ENCODE measurements around the gene GHRHR. TPM values are rescaled to one million over a fixed set of nuclear protein-coding genes. Genes with fewer than 3 reads are reported as not detected.
A peak's percentile ranks its signal among the peaks of the same experiment; 100 is the strongest.

GHRHR gene
- total and polyA plus RNA-seq, 9 of the 15 experiments (the other 6 are each of a cell fraction or from before 2014, with no cell fraction given) = not detected

GRCh38 chr7:30934225-30934624 is 29.5 kb upstream of the GHRHR start:
- ChIA-PET CTCF (ENCODE audit: low intra/inter-chr PET ratio) (no interaction called here), POLR2A (interaction anchor here (0.5 to 1.6 kb wide), 3 partner anchors 10 to 160 kb away, joined by 3 to 4 read pairs (median 3); no protein-coding TSS in a partner anchor)
- BruUV-seq (replicated peaks) = no TSS peak
- H3K27me3 ChIP-seq (ENCODE audit: control insufficient read depth in 2 of 2, insufficient read depth in 2 of 2, low read length in 2 of 2) = no peaks in the 10 kb centered on the region
- H4K20me1 ChIP-seq (replicated peaks; ENCODE audit: control insufficient read depth, insufficient read depth, low read length) = no peaks in the 10 kb centered on the region
- H3K4me3 ChIP-seq = no peak overlapping the region
- TF ChIP-seq ZSCAN29 (IDR thresholded peaks at IDR 0.05) (no peak), ZNF280A (IDR thresholded peaks at IDR 0.05; ENCODE audit: low read depth, partially characterized antibody) (no peak), ZSCAN32 (CRISPR knock-in tag; IDR thresholded peaks at IDR 0.05) (no peak)
- in situ Hi-C loops (cut with MboI) (no loop called here), intact Hi-C loops (cut with micrococcal nuclease) (no loop called here)
- H3K36me3 ChIP-seq (ENCODE audit: control insufficient read depth, insufficient read depth, low read length) = no peaks in the 10 kb centered on the region
- WGBS (ENCODE audit: insufficient coverage, low coverage, missing lambda C conversion rate) = 44% methylated on average over 5 of the region's 5 CpGs
- peak overlapping the region in 1 of 2 experiments; percentile 42; a peak in 1 of 4 replicates for H3K9ac ChIP-seq (ENCODE audit: insufficient read depth in 1 of 2, low read depth in 2 of 2, low read length in 2 of 2)
- ATAC-seq (no peak), DNase-seq (ENCODE audit: extremely low read depth in 1 of 4, low spot score in 3 of 4) (peak in 1 of 4 experiments; percentile 3), FAIRE-seq (no peak)
- no peaks in the 10 kb centered on the region for H3K9me3 ChIP-seq (replicated peaks; ENCODE audit: control insufficient read depth, insufficient read depth, low read depth, low read length)
- H3K4me2 ChIP-seq (ENCODE audit: insufficient read depth, low read length) = no peak overlapping the region
- H3K9me1 ChIP-seq (ENCODE audit: control insufficient read depth, insufficient read depth, low read length) = no peaks in the 10 kb centered on the region
- H2AFZ ChIP-seq (ENCODE audit: low read depth, low read length) = no peak overlapping the region
- no peak overlapping the region for H3K27ac ChIP-seq (ENCODE audit: extremely low read depth, low read depth, low read length)
- peaks cover 0 to 36% of the 10 kb centered on the region in 2 experiments; a peak in 3 of 5 replicates for H3K4me1 ChIP-seq (replicated peaks in 1 of 2; ENCODE audit: control insufficient read depth in 2 of 2, insufficient read depth in 2 of 2, low read length in 2 of 2)
- no peaks in the 10 kb centered on the region for H3K79me2 ChIP-seq (ENCODE audit: control insufficient read depth, insufficient read depth, low read length)

Data from K562 (cell line).